ENCODE data around the gene PPY.

- no peak for TF ChIP-seq POLR2AphosphoS5 (IDR thresholded peaks at IDR 0.05)
- TF ChIP-seq, protein P1, sequence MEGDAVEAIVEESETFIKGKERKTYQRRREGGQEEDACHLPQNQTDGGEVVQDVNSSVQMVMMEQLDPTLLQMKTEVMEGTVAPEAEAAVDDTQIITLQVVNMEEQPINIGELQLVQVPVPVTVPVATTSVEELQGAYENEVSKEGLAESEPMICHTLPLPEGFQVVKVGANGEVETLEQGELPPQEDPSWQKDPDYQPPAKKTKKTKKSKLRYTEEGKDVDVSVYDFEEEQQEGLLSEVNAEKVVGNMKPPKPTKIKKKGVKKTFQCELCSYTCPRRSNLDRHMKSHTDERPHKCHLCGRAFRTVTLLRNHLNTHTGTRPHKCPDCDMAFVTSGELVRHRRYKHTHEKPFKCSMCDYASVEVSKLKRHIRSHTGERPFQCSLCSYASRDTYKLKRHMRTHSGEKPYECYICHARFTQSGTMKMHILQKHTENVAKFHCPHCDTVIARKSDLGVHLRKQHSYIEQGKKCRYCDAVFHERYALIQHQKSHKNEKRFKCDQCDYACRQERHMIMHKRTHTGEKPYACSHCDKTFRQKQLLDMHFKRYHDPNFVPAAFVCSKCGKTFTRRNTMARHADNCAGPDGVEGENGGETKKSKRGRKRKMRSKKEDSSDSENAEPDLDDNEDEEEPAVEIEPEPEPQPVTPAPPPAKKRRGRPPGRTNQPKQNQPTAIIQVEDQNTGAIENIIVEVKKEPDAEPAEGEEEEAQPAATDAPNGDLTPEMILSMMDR (IDR thresholded peaks at IDR 0.05), result no peak
These were observed 26.7 kb downstream of the PPY start for GRCh38 chr17:43915559-43915958.
